Upper lobe of left lung (tissue), 6 donors: ENCODE results near the gene PRKAG2. TPM values are rescaled to one million over a fixed set of nuclear protein-coding genes. Genes with fewer than 3 reads are reported as not detected.

Source experiments
- ATAC-seq, 2 donors: fragments of 200-7000 bp; cut with Tn5 transposase; one replicate each; pipeline ENCODE4 v1.9.1; 2022; ENCODE audit warnings: mild to moderate bottlenecking in 2 of 2, moderate library complexity in 2 of 2; ENCODE audit not compliant: low FRiP score in 2 of 2
- DNase-seq, 2 donors: peaks; one replicate each; pipeline ENCODE4 v3.0.0-alpha.2; 2019 to 2020
- H3K27ac ChIP-seq, 4 donors: fragments of 200-600 bp; sonication (generic); one replicate each; pipeline ENCODE4 v1.5.1; 2016 to 2019
- H3K27me3 ChIP-seq, 4 donors: fragments of 200-600 bp; sonication (generic); one replicate each; pipeline ENCODE4 v1.5.1; 2017 to 2019
- H3K36me3 ChIP-seq, 4 donors: fragments of 200-600 bp; sonication (generic); one replicate each; pipeline ENCODE4 v1.5.1; 2016 to 2019
- H3K4me1 ChIP-seq, 4 donors: fragments of 200-600 bp; sonication (generic); one replicate each; pipeline ENCODE4 v1.5.1; 2018 to 2019
- H3K4me3 ChIP-seq, 4 donors: fragments of 200-600 bp; sonication (generic); one replicate each; pipeline ENCODE4 v1.5.1; 2017 to 2019; ENCODE audit warnings: mild to moderate bottlenecking in 2 of 4, moderate library complexity in 1 of 4
- H3K9me3 ChIP-seq, 4 donors: fragments of 200-600 bp; sonication (generic); one replicate each; pipeline ENCODE4 v1.5.1; 2018 to 2019
- EP300 ChIP-seq, 4 donors: sonication (generic); formaldehyde crosslinking; IDR thresholded peaks; one replicate each; pipeline ENCODE4 v1.5.1; 2017; ENCODE audit warnings: antibody characterized with exemption in 4 of 4, control low read depth in 2 of 4
- POLR2A ChIP-seq, 4 donors: fragments of 450-650 bp; IDR thresholded peaks; one replicate each; pipeline ENCODE4 v1.5.1; 2016 to 2017; ENCODE audit warnings: antibody characterized with exemption in 4 of 4, mild to moderate bottlenecking in 2 of 4
- POLR2AphosphoS5 ChIP-seq, 2 donors: sonication (generic); formaldehyde crosslinking; IDR thresholded peaks; one replicate each; pipeline ENCODE4 v1.5.1; 2017; ENCODE audit warnings: antibody characterized with exemption in 2 of 2
- WGBS, 2 donors: methylation state at CpG; one replicate each; pipeline ENCODE4 v1.1.5; 2017 to 2018; 5-methylcytosine and 5-hydroxymethylcytosine counted together
- total RNA-seq, 6 donors: library from RNA; depleted of rRNA in 4 of 6; stranded (reverse); fragments of >200 nt in 4 of 6; gene quantifications; one replicate each; pipeline versions ENCODE4 v1.1.0 to v1.2.1, GENCODE V29; 2016 to 2021
- TF ChIP-seq, protein P1 (sequence below), 6 experiments: fragments of 450-650 bp in 4 of 6; fragments of 200-600 bp in 2 of 6; sonication (generic) in 2 of 6; IDR thresholded peaks; one replicate each; pipeline ENCODE4 v1.5.1; 2016 to 2019; ENCODE audit warnings: antibody characterized with exemption in 6 of 6
- donor health status: DM: no; HTN: no; CAD: no; lungs with moderate emphysema.
- donor health status: DM: no; HTN: yes; CAD: no; lungs with severe emphysema.

PRKAG2 gene
- total RNA-seq, 6 donors from 2014 or later, result 20.6 to 68.1 (median 29.6) TPM

DNA sequence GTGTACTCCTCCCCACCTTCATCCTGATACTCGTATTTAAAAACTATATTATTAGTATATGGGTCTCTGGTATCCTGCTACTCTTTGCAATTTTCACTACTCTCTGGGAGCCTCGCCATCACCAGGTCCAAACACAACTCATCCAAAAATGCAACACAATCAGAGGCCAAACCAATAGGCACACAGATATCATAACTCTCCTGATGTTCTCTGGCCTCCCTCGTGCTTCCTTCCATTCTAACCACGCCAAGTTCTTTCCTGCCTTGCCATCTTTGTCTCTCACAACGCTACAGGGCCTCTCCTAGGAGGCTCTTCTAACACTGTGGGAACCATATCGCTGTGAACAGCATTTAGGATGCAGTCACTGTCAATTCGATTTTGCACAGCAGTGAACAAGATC, 364.6 kb downstream of the PRKAG2 start:
- 72 to 74% methylated on average over 7 of the region's 7 CpGs for WGBS, 2 donors
- ATAC-seq, result no peak
- DNase-seq, result no peak
- Histone ChIP-seq H3K27ac (no peak overlapping the region), H3K9me3 (no peaks in the 10 kb centered on the region), H3K36me3 (no peaks in the 10 kb centered on the region), H3K4me3 (no peak overlapping the region), H3K4me1 (peaks cover 53 to 82% (median 57%) of the 10 kb centered on the region in 4 donors), H3K27me3 (no peaks in the 10 kb centered on the region)
- no peak for TF ChIP-seq POLR2AphosphoS5 (IDR thresholded peaks at IDR 0.05)
- TF ChIP-seq EP300 (IDR thresholded peaks at IDR 0.05), result no peak
- TF ChIP-seq, protein P1, sequence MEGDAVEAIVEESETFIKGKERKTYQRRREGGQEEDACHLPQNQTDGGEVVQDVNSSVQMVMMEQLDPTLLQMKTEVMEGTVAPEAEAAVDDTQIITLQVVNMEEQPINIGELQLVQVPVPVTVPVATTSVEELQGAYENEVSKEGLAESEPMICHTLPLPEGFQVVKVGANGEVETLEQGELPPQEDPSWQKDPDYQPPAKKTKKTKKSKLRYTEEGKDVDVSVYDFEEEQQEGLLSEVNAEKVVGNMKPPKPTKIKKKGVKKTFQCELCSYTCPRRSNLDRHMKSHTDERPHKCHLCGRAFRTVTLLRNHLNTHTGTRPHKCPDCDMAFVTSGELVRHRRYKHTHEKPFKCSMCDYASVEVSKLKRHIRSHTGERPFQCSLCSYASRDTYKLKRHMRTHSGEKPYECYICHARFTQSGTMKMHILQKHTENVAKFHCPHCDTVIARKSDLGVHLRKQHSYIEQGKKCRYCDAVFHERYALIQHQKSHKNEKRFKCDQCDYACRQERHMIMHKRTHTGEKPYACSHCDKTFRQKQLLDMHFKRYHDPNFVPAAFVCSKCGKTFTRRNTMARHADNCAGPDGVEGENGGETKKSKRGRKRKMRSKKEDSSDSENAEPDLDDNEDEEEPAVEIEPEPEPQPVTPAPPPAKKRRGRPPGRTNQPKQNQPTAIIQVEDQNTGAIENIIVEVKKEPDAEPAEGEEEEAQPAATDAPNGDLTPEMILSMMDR (IDR thresholded peaks at IDR 0.05), result no peak
- TF ChIP-seq POLR2A (IDR thresholded peaks at IDR 0.05), result no peak

DNA sequence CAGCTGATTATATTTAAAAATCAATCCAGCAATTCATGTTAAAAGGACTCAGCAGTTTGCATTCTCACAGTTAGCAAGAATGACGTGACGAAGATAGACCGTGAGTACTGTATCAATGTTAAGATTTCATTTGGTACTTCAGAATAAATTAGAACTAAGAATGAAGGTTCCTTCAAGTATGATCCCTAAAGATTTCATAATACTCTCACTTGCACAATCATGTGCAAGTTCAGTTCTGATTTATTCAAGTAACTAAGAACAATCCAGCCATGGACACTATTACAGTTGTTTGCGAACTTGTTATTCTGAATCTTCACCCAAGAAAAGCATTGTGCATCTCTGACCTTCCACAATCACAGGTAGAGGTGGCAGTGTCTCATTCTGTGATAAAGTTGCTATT, 365.0 kb downstream of the PRKAG2 start:
- DNase-seq (no peak), ATAC-seq (no peak)
- no peaks in the 10 kb centered on the region for H3K36me3 ChIP-seq
- peaks cover 49 to 78% (median 55%) of the 10 kb centered on the region in 4 donors for H3K4me1 ChIP-seq
- H3K9me3 ChIP-seq, result no peaks in the 10 kb centered on the region
- no peaks in the 10 kb centered on the region for H3K27me3 ChIP-seq
- TF ChIP-seq POLR2AphosphoS5 (IDR thresholded peaks at IDR 0.05) (no peak), EP300 (IDR thresholded peaks at IDR 0.05) (no peak), POLR2A (IDR thresholded peaks at IDR 0.05) (no peak)
- TF ChIP-seq, protein P1 (IDR thresholded peaks at IDR 0.05), result no peak
- WGBS, 2 donors, result 56 to 71% methylated on average over 4 of the region's 4 CpGs
- no peak overlapping the region for H3K4me3 ChIP-seq
- peak overlapping the region in 1 of 4 donors; percentile 28 for H3K27ac ChIP-seq

DNA sequence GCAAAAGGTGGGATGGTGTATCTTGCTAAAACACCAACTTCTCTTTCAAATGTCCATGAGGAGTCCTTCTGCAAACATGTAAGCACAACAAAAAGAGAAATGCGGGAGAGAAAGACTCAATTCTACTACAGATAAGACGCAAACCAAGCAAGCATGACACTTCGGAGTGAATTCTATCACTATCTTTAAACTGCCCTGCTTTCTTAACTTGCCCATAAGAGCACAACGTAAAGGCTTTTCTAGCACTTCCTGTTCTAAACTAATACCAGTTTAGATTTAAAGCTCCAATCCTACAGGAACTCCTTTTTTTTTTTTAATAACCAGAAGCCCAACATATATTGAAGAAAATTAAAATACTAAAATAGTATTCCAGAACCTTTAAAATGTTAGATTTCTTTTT, 365.6 kb downstream of the PRKAG2 start:
- no peak for DNase-seq
- Histone ChIP-seq H3K27me3 (no peaks in the 10 kb centered on the region), H3K9me3 (no peaks in the 10 kb centered on the region), H3K4me1 (peaks cover 44 to 72% (median 52%) of the 10 kb centered on the region in 4 donors), H3K36me3 (no peaks in the 10 kb centered on the region), H3K27ac (no peak overlapping the region), H3K4me3 (no peak overlapping the region)
- 86 to 88% methylated on average over 4 of the region's 4 CpGs for WGBS, 2 donors
- TF ChIP-seq POLR2AphosphoS5 (IDR thresholded peaks at IDR 0.05), result no peak
- TF ChIP-seq, protein P1 (IDR thresholded peaks at IDR 0.05), result no peak
- no peak for TF ChIP-seq EP300 (IDR thresholded peaks at IDR 0.05)
- TF ChIP-seq POLR2A (IDR thresholded peaks at IDR 0.05), result no peak
- no peak for ATAC-seq

DNA sequence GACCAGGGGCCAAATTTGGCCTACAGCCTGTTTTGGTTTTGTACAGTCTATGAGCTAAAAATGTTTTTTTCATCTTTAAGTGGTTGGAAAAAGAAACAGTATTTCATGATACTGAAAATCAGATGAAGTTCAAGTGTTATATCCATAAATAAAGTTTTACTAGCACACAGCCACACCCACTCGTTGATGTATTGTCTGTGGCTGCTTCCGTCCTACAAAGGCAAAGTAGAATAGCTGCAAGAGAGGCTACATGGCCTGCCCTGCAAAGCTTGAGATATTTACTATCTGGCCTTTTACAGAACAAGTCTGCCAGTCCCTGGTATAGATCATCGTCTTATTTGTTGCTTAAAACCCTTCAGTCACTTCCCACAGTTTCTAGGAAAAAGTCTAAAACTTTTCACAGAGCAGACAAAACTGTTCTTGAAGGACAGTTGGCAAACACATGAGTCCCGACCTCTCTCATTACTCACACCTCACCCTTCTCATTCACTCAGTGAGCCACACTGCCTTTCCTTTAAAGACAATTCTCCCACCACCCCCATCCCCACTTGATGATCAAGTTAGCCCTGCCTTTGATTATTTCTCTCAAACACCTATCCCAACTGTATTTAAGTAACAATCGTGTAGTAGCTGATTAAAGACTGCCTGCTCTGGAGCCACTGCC, 367.1 kb downstream of the PRKAG2 start:
- no peaks in the 10 kb centered on the region for H3K9me3 ChIP-seq
- TF ChIP-seq EP300 (IDR thresholded peaks at IDR 0.05), result no peak
- TF ChIP-seq POLR2AphosphoS5 (IDR thresholded peaks at IDR 0.05), result no peak
- TF ChIP-seq, protein P1 (IDR thresholded peaks at IDR 0.05), result no peak
- TF ChIP-seq POLR2A (IDR thresholded peaks at IDR 0.05), result no peak
- peaks cover 35 to 69% (median 46%) of the 10 kb centered on the region in 4 donors for H3K4me1 ChIP-seq
- no peak overlapping the region for H3K4me3 ChIP-seq
- WGBS, 2 donors, result 72 to 75% methylated on average over 5 of the region's 5 CpGs
- no peaks in the 10 kb centered on the region for H3K36me3 ChIP-seq
- DNase-seq, result no peak
- H3K27me3 ChIP-seq, result no peaks in the 10 kb centered on the region
- H3K27ac ChIP-seq, result no peak overlapping the region
- no peak for ATAC-seq

DNA sequence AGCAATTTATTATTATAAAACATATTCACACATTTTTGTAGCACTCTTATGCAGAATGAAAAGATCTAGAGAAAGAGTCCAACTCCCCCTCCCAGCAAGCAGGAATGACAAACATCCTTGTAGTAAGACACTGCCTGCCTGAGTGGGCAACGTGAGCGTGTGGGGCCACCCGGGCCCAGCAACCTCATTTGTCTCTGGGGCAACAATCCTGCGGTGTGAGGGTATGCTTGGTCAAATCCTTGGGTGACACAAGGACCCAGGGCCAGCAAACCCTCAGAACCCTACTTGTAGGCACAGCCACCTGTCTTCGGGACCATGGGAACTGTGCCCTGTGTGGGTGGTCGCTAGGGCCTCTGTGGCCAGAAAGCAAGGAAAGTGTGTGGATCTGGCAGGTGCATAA, 367.9 kb downstream of the PRKAG2 start:
- Histone ChIP-seq H3K9me3 (no peaks in the 10 kb centered on the region), H3K4me3 (no peak overlapping the region), H3K36me3 (no peaks in the 10 kb centered on the region), H3K4me1 (peaks cover 39 to 66% (median 52%) of the 10 kb centered on the region in 4 donors), H3K27me3 (no peaks in the 10 kb centered on the region), H3K27ac (no peak overlapping the region)
- DNase-seq (peak in 1 of 2 donors; percentile 48), ATAC-seq (no peak)
- TF ChIP-seq, protein P1 (IDR thresholded peaks at IDR 0.05), result no peak
- TF ChIP-seq EP300 (IDR thresholded peaks at IDR 0.05) (no peak), POLR2A (IDR thresholded peaks at IDR 0.05) (no peak), POLR2AphosphoS5 (IDR thresholded peaks at IDR 0.05) (no peak)
- WGBS, 2 donors, result 86 to 90% methylated on average over 5 to 6 of the region's 6 CpGs
